CD4-positive, alpha-beta T cell treated with Interleukin-10 for 1 hour (primary cell): Measurements from ENCODE around the gene RPS6KA2.
A peak's percentile ranks its signal among the peaks of the same experiment; 100 is the strongest.

Source experiments
- DNase-seq: peaks from one replicate; pipeline ENCODE4 v3.0.0-alpha.2; 2020

RPS6KA2 gene

DNA sequence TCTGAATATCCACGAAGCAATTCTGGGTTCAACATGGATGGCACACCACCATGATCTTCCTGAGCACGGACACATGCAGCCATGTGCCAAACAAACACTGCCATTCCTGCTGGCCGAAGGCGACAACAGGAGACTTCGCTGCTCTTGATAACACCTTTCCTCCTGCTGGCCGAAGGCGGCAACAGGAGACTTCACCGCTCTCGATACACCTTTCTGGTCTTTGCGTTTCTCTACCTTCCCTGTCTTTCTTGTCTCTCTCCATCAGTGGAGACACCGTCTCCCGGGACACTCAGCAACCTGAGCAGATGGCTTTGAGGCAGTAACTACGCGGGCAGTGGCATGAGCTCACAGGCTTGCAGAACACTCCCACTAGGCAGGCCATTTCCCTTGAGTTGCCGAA, 189.4 kb downstream of the RPS6KA2 start:
- no peak for DNase-seq

DNA sequence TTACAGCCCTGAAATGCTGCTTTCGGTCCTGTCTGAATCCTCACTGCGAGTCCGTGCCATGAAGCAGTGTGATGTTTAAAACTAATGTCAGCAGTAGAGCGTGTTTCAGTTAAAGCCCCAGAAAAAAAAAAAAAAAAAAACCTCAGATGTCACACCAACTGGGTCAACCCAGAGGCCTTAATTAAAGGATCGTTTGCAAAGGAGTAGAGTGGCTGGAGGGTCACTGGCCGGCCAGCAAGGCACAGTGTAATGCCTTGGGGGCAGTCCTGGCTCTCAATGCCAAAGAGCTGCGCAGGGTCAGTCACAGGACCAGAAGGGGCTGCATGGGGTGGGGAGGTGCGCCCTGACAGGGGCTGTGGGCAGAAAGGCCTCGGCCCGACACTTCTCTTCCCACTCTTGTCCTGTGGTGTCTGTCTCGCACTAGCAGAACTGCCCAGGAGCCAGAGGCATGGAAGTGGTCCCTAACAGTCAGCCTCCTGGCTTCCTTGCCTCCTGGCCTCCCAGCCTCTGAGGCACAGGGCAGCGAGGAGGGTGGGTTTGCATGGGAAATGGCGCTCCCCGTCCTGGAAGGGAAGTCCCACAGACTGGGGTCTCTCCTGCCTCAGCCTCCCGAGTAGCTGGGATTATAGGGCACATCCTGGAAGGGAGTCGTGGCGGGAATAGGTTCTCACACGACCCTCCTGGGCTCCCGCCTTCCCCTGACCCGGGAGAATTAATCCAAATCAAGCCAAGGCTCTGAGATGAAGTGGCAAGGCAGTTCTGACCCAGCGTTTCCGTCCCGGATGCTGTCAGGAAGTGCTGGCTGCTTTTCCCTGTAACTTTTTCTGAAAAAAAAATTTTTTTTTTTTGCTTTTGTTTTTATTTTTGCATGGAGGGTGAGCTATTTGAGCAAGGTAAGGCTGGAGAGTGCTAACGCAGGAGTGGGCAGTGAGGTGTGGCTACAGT, 190.6 kb downstream of the RPS6KA2 start:
- no peak for DNase-seq

DNA sequence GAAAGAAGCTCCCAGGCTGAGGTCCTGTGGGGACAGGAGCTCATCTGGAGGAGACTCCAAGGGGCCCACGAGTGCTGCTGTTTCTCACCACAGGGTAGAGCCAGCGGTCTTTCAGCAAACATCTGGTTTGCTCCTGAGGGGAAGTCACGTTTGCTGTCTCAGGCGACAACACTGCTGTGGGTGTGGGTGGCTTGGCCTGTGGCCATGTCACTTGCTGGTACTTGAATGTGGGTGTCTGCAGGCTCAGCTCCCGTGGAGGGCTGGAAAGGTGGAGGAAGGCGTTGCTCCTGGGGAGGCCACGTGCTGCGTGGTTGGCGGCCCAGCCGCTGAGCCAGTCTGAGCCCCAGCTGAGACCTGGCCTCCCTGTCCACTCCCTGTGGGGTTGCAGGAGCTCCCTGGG, 191.5 kb downstream of the RPS6KA2 start:
- peak; percentile 57 for DNase-seq

DNA sequence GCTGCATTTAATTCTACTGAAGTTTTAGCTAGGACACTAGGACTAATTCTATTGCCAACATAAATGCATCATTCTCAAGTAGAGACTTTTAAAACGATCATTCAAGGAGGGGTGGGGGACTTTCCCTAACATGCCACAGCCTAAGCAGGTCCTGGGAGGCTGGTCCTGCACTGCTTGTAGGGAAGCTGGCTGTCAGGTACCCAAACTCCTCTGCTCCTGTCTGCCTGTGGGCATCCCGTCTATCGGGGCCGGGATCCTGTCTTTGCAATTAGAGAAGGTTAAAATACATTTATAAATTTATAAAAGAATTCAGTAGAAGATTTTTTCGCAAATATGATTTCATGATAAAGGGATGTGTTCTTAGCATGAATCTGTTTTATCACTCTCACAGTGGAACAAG, 192.7 kb downstream of the RPS6KA2 start:
- no peak for DNase-seq

DNA sequence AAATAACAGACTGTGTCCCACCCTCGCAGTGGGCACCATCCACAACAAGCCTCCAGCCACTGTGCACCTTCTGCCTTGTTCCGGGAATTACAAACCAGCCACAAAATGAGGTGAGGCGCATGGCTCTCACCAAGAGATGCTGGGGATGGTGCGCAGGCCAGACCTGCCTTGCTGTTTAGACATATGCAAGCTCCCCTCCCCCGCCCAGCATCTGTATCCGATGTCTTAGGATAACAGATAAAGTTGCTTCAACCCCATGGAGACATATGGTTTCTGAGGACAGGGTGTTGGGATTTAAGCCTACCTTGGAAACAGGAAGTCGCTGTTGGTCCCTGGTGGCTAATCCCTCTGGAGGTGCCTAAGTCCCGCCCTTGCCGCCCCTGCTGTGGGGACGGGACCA, 194.0 kb downstream of the RPS6KA2 start:
- no peak for DNase-seq

DNA sequence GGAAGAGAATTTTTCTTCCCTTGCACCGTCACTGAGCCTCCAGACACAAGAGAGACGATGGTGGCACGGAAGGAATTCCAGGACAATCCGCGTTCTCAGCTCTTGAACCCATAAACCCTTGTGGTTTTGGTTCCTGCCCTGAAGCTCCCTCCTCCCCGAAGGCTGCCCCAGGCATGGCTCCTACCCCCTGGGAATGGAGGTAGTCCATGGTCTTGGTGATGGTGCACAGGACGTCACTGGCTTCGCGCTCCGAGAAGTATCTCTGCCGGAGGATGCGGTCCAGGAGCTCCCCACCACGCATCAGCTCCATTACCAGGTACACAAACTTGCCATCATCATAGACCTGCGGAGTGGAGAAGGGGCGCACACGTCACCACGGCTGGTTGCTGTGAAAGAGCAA, 196.8 kb downstream of the RPS6KA2 start:
- DNase-seq, result no peak

DNA sequence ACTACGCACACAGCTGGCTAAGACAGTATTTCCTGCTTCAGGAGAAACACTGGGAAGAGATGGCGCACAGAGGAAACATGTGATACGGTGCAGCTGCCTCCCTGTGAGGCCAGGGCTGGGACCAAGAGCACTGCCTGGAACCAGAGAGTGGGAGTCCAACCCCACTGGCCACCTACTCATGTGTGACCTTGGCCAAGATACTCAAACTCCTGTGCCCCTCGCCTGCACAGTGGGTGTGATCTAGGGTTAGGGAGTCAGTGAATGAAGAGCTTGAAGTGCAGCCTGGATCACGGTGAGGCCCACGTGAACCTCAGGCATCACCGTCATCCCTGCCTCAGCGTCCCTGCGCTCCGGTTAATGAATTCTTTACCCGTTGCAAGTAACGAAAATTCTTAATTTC, 202.6 kb downstream of the RPS6KA2 start:
- DNase-seq, result no peak

DNA sequence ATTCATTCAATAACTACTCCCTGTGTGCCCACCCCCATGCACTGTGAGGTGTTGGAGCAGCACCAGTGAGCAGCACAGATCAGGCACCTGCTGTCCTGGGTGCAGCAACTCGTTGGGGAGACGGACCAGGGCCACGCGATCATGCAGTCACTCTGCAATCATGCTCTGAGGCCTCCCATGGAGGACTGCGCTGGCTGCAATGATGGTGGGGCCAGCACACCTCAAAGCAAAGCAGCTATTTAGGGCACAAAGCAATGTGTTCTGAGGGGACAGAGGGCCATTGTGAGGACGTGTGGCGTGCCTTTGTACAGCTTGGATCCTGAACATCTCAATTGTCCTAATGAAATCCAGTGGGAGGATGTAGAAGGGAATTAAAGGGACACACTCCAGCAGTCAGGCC, 203.3 kb downstream of the RPS6KA2 start:
- DNase-seq, result no peak

DNA sequence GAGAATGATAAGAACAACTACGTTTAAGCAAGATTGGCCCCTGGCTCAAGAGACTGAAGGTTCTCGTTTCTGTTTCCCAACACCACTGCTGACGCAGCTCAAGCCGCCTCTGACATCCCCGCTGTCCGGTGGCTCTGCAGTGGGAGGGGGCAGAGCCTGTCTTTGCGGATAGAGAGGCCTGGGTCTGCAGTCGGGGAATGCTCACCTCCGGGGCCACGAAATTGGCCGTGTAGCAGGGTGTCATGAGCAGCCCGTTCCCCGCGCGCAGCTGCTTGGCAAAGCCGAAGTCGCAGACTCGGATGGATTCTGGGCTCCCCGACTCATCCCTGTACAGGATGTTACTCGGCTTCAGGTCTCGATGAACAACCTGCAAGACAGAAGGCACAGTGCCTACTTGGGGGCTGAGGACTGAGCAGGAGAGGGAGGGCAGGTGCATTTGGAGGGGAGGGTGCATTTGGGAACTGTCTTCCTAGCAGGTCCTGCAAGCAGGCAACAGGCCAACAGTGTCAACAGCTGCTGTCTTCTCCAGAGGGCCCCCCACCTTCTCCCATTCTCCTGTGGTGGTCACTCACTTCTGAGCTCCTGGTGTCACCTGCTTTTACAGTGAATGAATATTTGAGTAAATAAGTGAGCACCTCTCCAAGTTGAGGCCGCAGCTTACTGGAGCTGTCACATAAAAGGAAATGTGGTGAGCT, 203.9 kb downstream of the RPS6KA2 start:
- DNase-seq, result no peak

DNA sequence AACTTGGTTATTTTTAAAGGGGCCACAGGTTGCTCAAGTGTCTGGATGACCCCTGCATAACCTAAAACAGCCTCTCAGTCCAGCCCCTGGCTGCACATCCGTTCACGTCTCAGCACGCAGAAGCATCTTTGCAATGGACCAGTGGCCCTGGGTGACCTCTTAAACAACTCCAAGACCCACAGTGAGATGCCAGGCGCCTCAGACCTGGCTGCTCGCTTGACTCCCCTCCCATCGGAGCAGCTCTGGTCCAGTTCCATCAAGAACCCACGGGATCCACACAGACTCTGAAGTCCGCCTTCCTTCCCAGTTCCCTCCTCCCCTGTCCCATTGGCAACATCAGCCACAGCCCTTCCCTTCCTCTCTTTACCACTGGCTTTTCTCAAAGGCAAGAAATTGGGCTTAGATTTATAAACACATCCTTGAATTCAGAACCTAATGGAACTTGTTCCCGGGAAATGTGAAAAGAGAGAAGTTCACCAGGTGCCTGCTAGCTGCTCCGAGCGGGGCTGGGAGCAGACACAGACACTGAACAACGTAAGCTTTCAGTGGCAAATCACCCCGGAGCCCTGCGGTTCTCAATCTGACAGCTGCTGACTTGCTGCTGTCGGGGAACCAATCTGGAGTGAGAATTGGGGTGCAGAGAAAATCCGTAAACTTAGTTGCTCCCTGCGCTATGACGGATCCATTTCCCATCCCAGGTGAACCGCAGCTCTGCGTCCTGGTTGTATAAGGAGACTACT, 204.7 kb downstream of the RPS6KA2 start:
- no peak for DNase-seq

DNA sequence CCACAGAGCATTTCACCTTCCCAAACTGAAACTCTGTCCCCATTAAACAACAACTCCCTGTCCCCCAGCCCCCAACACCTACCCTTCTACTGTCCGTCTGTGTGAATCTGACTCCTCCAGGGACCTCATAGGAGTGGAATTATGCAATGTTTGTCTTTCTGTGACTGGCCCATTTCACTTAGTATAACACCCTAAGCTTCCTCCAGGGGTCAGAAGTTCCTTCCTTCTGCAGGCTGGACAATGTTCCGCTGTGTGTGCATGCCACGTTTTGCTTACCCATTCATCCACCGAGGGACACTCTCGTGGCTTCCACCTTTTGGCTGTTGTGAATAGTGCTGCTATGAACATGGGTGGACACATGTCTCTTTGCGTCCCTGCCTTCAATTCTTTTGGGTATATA, 206.7 kb downstream of the RPS6KA2 start:
- DNase-seq, result no peak

DNA sequence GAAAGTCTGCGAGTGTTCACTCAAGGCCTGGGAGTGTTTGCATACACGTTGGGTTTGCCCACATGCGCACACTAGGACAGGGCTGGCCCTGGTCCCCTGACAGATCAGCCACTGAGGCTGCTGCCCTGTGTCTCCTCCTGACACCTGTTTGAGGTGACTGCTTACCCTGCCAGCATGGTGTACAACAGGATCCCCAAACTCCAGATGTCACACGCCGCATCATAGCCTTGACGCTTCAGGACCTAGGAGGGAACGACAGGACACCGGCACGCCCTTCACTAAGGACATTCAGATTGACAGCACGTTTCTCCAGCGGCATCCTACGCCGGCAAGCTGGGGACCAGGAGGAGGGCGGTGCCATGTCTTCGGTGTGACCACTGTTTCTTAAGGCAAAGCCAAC, 207.3 kb downstream of the RPS6KA2 start:
- no peak for DNase-seq

DNA sequence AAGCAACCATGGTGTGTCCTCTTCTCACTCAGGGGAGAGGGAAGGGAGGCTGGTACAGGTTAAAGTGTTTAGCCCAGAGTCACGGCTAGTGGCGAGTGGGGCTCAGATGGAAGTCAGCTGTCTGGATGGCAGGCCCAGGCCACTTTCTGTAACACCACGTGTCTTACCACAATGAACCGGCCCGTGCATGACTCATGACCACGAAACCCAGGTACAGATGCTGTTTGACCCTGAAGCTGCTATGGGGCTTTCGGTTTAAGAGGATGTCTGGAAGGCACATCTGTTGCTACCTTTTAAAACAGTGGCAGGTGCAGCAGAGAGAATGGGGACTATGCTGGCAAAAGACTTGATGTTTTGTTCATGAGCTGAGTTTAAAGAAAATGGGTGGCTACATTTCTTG, 207.8 kb downstream of the RPS6KA2 start:
- peak; percentile 67 for DNase-seq

DNA sequence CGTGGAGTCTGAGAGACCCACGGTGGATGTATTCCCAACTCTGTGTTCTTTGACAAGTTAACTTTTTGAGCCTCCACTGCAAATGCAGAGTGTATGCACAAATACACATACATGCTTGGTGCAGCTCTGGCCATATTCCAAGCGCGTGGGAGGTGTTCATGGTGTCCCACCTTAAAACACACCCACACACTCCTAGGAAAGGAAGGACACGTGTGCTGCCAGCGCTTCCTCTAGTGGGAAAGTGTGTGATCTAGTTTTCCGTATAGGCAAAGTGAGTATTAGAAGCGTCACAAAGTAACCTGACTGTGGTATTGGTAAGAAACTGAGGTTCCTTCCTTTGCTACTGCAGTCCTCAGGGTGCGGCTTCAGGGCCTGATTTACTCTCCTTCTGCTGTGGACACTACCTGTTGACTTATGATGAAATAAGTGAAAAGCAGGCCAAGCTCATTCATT, 208.3 kb downstream of the RPS6KA2 start:
- DNase-seq, result peak; percentile 26

DNA sequence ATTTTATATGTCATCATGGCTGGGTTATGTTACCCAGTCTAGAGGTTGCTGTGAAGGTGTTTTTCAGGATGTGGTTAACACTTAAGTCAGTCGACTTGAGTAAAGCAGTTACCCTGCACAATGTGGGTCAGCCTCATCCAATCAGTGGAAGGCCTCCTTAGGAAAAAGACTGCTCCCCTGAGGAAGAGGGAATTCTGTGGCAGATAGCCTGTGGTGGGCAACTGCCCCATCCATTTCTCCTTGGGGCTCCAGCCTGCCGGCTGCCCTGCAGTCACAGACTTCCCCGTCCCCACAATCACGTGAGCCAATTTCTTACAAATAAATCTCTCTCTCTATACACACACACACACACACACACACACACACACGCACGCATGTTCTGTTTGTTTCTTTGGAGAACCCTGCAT, 209.8 kb downstream of the RPS6KA2 start:
- peak; percentile 76 for DNase-seq

DNA sequence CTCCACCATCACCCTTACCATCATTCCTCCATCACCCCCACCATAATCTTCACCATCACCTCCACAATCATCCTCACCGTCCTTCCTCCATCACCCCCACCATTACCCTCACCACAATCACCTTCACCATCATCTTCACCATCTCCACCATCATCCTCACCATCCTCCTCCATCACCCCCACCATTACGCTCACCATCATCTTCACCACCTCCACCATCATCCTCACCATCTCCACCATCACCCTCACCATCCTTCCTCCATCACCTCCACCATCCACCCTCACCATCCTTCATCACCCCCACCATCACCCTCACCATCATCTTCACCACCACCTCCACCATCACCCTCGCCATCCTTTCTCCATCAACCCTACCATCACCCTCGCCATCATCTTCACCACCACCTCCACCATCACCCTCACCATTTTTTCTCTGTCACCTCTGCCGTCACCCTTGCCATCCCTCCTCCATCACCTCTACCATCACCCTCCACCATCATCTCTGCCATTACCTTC, 211.2 kb downstream of the RPS6KA2 start:
- no peak for DNase-seq

DNA sequence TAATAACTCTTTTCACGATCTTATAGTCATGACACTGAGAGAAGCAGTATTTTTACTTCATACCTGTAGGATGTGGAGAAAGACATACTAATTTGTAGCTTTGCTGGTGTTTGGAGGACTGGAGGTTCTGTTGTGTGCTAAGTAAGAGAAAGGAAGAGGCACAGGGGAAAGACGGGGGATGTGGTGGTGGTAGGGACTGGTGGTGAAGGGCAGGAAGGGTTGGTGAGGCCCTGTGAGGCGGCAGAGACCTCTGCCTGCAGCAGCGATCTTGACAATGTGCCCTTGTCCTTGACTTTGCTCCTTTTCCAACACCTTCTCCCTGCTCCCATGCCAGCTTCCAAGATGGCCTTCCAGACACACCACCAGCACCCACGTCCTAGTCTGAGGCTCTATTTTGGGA, 211.7 kb downstream of the RPS6KA2 start:
- DNase-seq, result peak; percentile 46

DNA sequence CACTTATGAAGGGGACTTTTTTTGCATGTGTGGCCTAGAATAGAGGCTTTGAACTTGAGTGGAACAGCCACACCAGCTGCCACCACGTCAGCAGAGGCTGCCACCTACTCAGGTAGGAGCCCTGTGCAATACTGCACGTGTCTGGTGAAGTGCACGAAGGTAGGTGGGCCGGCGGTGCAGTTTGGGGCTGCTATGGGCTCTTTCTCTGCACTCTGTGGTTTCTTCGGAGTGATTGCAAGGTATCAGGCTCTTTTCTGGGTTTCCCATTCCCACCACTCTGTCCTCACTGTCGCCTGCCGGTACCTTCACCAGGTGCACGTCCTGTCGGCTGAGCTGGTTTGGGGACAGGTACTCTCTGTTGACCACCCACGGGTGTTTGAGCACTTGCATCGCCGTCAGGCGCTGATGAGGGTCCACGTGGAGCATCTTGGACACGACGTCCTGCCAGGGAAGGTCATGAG, 213.5 kb downstream of the RPS6KA2 start:
- peak; percentile 16 for DNase-seq

DNA sequence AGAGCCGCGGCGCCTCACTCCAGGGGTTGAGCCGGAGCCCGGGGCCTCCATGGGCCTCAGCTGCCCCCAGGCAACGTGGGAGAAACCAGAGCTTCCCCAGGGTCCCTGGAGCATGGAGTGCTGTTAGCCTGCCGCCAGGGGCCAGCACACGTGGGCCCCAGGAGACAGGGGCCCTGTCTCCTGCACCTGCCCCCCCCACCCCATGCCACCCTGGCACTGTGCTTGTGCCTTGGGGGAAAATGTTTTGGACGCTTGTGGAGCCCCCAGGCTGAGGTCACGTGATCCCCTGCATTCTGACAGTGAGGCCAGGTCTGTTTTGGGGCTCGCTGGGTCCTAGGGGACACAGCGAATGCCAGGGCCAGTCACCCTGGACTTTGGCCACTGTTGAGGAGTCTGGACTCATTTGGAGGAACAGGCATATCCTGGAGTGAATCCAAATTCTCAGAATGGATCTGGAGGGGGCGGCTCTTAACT, 214.1 kb downstream of the RPS6KA2 start:
- DNase-seq, result no peak

DNA sequence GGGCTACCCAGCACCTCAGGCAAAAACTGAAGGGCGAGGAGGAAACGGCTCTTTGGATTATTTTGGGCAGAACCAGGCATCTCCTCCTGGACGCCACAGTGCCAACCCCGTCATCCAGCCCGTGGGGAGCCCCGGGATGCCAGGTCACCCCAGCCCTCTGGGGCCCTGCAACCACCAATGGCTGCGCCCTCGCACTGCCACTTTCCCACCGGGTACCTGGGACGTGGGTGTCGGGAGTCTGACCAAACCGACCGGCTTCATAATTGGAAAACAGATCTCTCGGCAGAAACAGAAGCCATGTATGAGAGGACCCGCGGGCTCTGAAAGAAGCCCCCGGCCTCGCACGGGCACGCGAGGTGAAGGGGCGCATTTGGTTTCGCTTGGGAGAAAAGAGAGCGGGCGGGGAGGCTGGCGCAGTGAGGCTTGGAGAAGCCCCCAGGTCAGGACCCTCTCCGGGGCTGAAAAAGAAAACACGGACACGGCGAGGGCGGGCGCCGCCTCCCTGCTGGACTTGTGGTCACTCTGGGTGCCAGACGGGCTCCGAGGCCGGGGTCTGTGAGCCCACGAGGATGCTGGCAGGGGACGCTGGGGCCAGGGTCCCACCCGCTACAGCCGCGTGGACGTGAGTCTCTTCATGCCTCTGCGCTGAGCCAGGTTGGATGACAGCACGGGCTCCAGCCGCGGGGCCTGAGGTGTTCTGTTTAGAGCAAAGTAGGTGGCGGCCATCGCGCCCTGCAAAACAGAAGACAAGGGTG, 214.7 kb downstream of the RPS6KA2 start:
- no peak for DNase-seq

DNA sequence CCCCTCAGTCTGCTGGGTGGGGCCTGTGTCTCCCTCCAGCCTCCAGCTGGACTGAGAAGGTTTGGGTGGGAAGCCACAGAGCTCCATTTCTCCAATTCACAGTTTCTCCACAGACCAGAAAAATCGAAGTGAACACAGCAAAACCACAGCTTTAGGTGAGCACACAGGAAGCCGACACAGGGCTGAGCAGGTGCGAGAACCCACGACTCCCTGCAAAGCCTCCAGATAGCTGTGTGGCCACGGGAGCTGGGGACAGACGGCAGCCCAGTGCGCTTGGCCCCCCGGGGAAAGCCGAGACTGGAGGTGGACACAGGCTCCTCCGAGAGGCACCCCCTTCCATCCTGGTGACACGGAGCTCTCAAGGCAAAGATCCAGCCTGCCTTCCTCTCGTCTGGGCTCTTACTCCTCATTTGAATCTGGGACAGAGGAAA, 215.3 kb downstream of the RPS6KA2 start:
- peak; percentile 42 for DNase-seq

DNA sequence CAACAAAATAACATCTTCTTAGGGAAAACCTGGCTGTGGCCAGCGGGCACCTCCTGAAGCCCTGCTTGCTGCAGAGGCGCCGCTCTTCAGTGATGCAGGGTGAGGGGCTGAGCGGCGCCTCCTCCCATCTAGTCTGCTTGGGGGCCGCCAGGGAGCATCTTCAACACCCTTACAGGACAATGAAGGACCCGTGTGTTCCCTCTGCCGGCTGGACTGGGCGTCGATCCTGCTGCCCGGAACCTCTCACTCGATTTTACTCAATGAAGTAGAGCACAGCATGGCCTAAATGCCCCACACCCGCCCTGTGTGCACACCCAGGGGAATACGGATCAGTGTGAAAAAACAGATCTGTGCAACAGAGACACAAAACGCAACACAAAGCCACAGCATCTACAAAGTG, 215.8 kb downstream of the RPS6KA2 start:
- DNase-seq, result no peak
